HEK293 (cell line): ENCODE data around the gene RRP15.

ENCODE experiments used
- FEZF1 ChIP-seq: fragments of 450-650 bp; formaldehyde crosslinking; IDR thresholded peaks from 2 replicates; pipeline ENCODE4 v1.5.1; 2016; ENCODE audit warnings: missing biosample characterization, missing genetic modification characterization
- GLI2 ChIP-seq: fragments of 450-650 bp; formaldehyde crosslinking; IDR thresholded peaks from 2 replicates; pipeline ENCODE4; 2017; ENCODE audit warnings: missing biosample characterization, missing genetic modification characterization, low read depth, borderline replicate concordance
- GLIS1 ChIP-seq: fragments of 450-650 bp; formaldehyde crosslinking; IDR thresholded peaks from 2 replicates; pipeline ENCODE4 v1.5.1; 2016; ENCODE audit warnings: missing biosample characterization, missing genetic modification characterization
- TCF7L2 ChIP-seq: IDR thresholded peaks from 2 replicates; pipeline ENCODE4 v1.6.1; 2011; ENCODE audit warnings: low read depth, mild to moderate bottlenecking, inconsistent platforms, low read length, moderate library complexity, borderline replicate concordance
- TRIM28 ChIP-seq: IDR thresholded peaks from 2 replicates; pipeline ENCODE4 v1.6.1; 2011; ENCODE audit warnings: low read length, control low read depth, borderline replicate concordance
- YY1 ChIP-seq: fragments of 450-650 bp; formaldehyde crosslinking; IDR thresholded peaks from 2 replicates; pipeline ENCODE4 v1.5.1; 2018; ENCODE audit warnings: missing biosample characterization, missing genetic modification characterization
- ZFP3 ChIP-seq: fragments of 450-650 bp; formaldehyde crosslinking; IDR thresholded peaks from 2 replicates; pipeline ENCODE4 v1.5.1; 2016; ENCODE audit warnings: low read depth, missing biosample characterization, missing genetic modification characterization
- ZFP69B ChIP-seq: fragments of 450-650 bp; formaldehyde crosslinking; IDR thresholded peaks from 2 replicates; pipeline ENCODE4 v1.5.1; 2016; ENCODE audit warnings: missing biosample characterization, missing genetic modification characterization
- ZNF10 ChIP-seq: fragments of 450-650 bp; formaldehyde crosslinking; IDR thresholded peaks from 2 replicates; pipeline ENCODE4 v1.5.1; 2017; ENCODE audit warnings: missing biosample characterization, missing genetic modification characterization
- ZNF155 ChIP-seq: fragments of 450-650 bp; formaldehyde crosslinking; IDR thresholded peaks from 2 replicates; pipeline ENCODE4 v1.5.1; 2016; ENCODE audit warnings: missing biosample characterization, missing genetic modification characterization
- ZNF174 ChIP-seq: fragments of 450-650 bp; formaldehyde crosslinking; IDR thresholded peaks from 2 replicates; pipeline ENCODE4 v1.5.0; 2017; ENCODE audit warnings: missing biosample characterization, mild to moderate bottlenecking, missing genetic modification characterization
- ZNF202 ChIP-seq: fragments of 450-650 bp; formaldehyde crosslinking; IDR thresholded peaks from 2 replicates; pipeline ENCODE4 v1.5.1; 2016; ENCODE audit warnings: missing biosample characterization, missing genetic modification characterization, borderline replicate concordance
- ZNF302 ChIP-seq: fragments of 450-650 bp; formaldehyde crosslinking; IDR thresholded peaks from 2 replicates; pipeline ENCODE4 v1.5.1; 2016; ENCODE audit warnings: missing biosample characterization, missing genetic modification characterization, low read depth
- ZNF311 ChIP-seq: fragments of 450-650 bp; formaldehyde crosslinking; IDR thresholded peaks from 2 replicates; pipeline ENCODE4 v1.5.1; 2017; ENCODE audit warnings: missing biosample characterization, missing genetic modification characterization, borderline replicate concordance
- ZNF335 ChIP-seq: fragments of 450-650 bp; formaldehyde crosslinking; conservative IDR thresholded peaks from 2 replicates; pipeline ENCODE4 v1.5.1; 2016; ENCODE audit warnings: missing biosample characterization, missing genetic modification characterization
- ZNF404 ChIP-seq: fragments of 450-650 bp; formaldehyde crosslinking; IDR thresholded peaks from 2 replicates; pipeline ENCODE4 v1.5.1; 2017; ENCODE audit warnings: missing biosample characterization, missing genetic modification characterization
- ZNF510 ChIP-seq: fragments of 450-650 bp; formaldehyde crosslinking; IDR thresholded peaks from 2 replicates; pipeline ENCODE4 v1.5.1; 2018; ENCODE audit warnings: mild to moderate bottlenecking, missing genetic modification characterization, missing biosample characterization; ENCODE audit not compliant: insufficient replicate concordance
- ZNF555 ChIP-seq: fragments of 450-650 bp; formaldehyde crosslinking; conservative IDR thresholded peaks from 2 replicates; pipeline ENCODE4 v1.5.1; 2017; ENCODE audit warnings: missing biosample characterization, mild to moderate bottlenecking, missing genetic modification characterization, inconsistent platforms
- ZNF558 ChIP-seq: fragments of 450-650 bp; formaldehyde crosslinking; IDR thresholded peaks from 2 replicates; pipeline ENCODE4 v1.5.1; 2016; ENCODE audit warnings: missing biosample characterization, missing genetic modification characterization
- ZNF585B ChIP-seq: fragments of 450-650 bp; formaldehyde crosslinking; IDR thresholded peaks from 2 replicates; pipeline ENCODE4 v1.5.1; 2016; ENCODE audit warnings: missing biosample characterization, missing genetic modification characterization
- ZNF596 ChIP-seq: fragments of 450-650 bp; IDR thresholded peaks from 2 replicates; pipeline ENCODE4 v1.5.0; 2018; ENCODE audit warnings: missing biosample characterization, mild to moderate bottlenecking, missing genetic modification characterization, moderate library complexity
- ZNF670 ChIP-seq: fragments of 450-650 bp; formaldehyde crosslinking; IDR thresholded peaks from 2 replicates; pipeline ENCODE4 v1.5.1; 2016; ENCODE audit warnings: missing biosample characterization, missing genetic modification characterization, low read depth
- ZNF677 ChIP-seq: fragments of 450-650 bp; IDR thresholded peaks from 2 replicates; pipeline ENCODE4 v1.5.0; 2018; ENCODE audit warnings: missing biosample characterization, mild to moderate bottlenecking, missing genetic modification characterization, moderate library complexity
- ZNF701 ChIP-seq: fragments of 450-650 bp; formaldehyde crosslinking; IDR thresholded peaks from 2 replicates; pipeline ENCODE4 v1.5.1; 2016; ENCODE audit warnings: missing biosample characterization, missing genetic modification characterization
- ZNF768 ChIP-seq: fragments of 450-650 bp; formaldehyde crosslinking; IDR thresholded peaks from 2 replicates; pipeline ENCODE4 v1.5.1; 2018; ENCODE audit warnings: missing biosample characterization, mild to moderate bottlenecking, missing genetic modification characterization
- ZNF777 ChIP-seq: fragments of 450-650 bp; formaldehyde crosslinking; IDR thresholded peaks from 2 replicates; pipeline ENCODE4 v1.5.1; 2017; ENCODE audit warnings: missing biosample characterization, missing genetic modification characterization, borderline replicate concordance
- ZNF791 ChIP-seq: fragments of 450-650 bp; formaldehyde crosslinking; IDR thresholded peaks from 2 replicates; pipeline ENCODE4 v1.5.1; 2016; ENCODE audit warnings: missing biosample characterization, missing genetic modification characterization
- ZNF830 ChIP-seq: fragments of 450-650 bp; IDR thresholded peaks from 2 replicates; pipeline ENCODE4 v1.5.0; 2018; ENCODE audit warnings: missing biosample characterization, missing genetic modification characterization, low read depth, mild to moderate bottlenecking, moderate library complexity
- ZNF837 ChIP-seq: fragments of 450-650 bp; formaldehyde crosslinking; IDR thresholded peaks from 2 replicates; pipeline ENCODE4 v1.5.1; 2016; ENCODE audit warnings: missing biosample characterization, missing genetic modification characterization
- ZSCAN18 ChIP-seq: fragments of 450-650 bp; formaldehyde crosslinking; IDR thresholded peaks from 2 replicates; pipeline ENCODE4 v1.5.1; 2016; ENCODE audit warnings: missing biosample characterization, missing genetic modification characterization
- TF ChIP-seq, protein P1 (sequence below): fragments of 450-650 bp; formaldehyde crosslinking; IDR thresholded peaks from 2 replicates; pipeline ENCODE4 v1.5.1; 2016; ENCODE audit warnings: missing biosample characterization, missing genetic modification characterization
- TF ChIP-seq, protein P2 (sequence below): fragments of 450-650 bp; formaldehyde crosslinking; IDR thresholded peaks from 2 replicates; pipeline ENCODE4; 2016; ENCODE audit warnings: missing biosample characterization, missing genetic modification characterization
- TF ChIP-seq, protein P3 (sequence below): fragments of 450-650 bp; formaldehyde crosslinking; conservative IDR thresholded peaks from 2 replicates; pipeline ENCODE4 v1.5.1; 2016; ENCODE audit warnings: low read depth, missing biosample characterization, missing genetic modification characterization

Gene RRP15

GRCh38 chr1:218345673-218346390 is 60.7 kb downstream of the RRP15 start (continued):
- no peak for TF ChIP-seq TCF7L2
- TF ChIP-seq, protein P1, sequence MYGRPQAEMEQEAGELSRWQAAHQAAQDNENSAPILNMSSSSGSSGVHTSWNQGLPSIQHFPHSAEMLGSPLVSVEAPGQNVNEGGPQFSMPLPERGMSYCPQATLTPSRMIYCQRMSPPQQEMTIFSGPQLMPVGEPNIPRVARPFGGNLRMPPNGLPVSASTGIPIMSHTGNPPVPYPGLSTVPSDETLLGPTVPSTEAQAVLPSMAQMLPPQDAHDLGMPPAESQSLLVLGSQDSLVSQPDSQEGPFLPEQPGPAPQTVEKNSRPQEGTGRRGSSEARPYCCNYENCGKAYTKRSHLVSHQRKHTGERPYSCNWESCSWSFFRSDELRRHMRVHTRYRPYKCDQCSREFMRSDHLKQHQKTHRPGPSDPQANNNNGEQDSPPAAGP (tag by site-specific recombination): 0 out of 2 replicates have a peak, but pooled peaks have one; percentile 51
- TF ChIP-seq ZNF701 (tag by site-specific recombination): no peak
- no peak for TF ChIP-seq ZNF777 (tag by site-specific recombination)
- no peak for TF ChIP-seq ZNF558 (tag by site-specific recombination)
- no peak for TF ChIP-seq ZNF174 (tag by site-specific recombination)
- TF ChIP-seq ZNF555 (tag by site-specific recombination): no peak
- TF ChIP-seq ZNF585B (tag by site-specific recombination): no peak
- no peak for TF ChIP-seq ZNF510 (tag by site-specific recombination)
- TF ChIP-seq ZNF335 (tag by site-specific recombination): peak; percentile 43; the same call in 1 of the 2 replicates
- TF ChIP-seq ZNF768: peak; percentile 38; the same call in 1 of the 2 replicates
- TF ChIP-seq FEZF1: 0 out of 2 replicates have a peak, but pooled peaks have one; percentile 7
- no peak for TF ChIP-seq ZNF596
- TF ChIP-seq ZFP3 (tag by site-specific recombination): no peak
- no peak for TF ChIP-seq ZNF791
- no peak for TF ChIP-seq ZNF311 (tag by site-specific recombination)
- no peak for TF ChIP-seq ZNF302 (tag by site-specific recombination)
- TF ChIP-seq, protein P2, sequence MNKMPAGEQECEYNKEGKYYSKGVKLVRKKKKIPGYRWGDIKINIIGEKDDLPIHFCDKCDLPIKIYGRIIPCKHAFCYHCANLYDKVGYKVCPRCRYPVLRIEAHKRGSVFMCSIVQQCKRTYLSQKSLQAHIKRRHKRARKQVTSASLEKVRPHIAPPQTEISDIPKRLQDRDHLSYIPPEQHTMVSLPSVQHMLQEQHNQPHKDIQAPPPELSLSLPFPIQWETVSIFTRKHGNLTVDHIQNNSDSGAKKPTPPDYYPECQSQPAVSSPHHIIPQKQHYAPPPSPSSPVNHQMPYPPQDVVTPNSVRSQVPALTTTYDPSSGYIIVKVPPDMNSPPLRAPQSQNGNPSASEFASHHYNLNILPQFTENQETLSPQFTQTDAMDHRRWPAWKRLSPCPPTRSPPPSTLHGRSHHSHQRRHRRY (tag by site-specific recombination): no peak
- no peak for TF ChIP-seq ZNF677 (tag by site-specific recombination)
- no peak for TF ChIP-seq ZNF155 (tag by site-specific recombination)
- TF ChIP-seq YY1 (tag by site-specific recombination): no peak
- TF ChIP-seq GLI2 (tag by site-specific recombination): no peak
- TF ChIP-seq, protein P3, sequence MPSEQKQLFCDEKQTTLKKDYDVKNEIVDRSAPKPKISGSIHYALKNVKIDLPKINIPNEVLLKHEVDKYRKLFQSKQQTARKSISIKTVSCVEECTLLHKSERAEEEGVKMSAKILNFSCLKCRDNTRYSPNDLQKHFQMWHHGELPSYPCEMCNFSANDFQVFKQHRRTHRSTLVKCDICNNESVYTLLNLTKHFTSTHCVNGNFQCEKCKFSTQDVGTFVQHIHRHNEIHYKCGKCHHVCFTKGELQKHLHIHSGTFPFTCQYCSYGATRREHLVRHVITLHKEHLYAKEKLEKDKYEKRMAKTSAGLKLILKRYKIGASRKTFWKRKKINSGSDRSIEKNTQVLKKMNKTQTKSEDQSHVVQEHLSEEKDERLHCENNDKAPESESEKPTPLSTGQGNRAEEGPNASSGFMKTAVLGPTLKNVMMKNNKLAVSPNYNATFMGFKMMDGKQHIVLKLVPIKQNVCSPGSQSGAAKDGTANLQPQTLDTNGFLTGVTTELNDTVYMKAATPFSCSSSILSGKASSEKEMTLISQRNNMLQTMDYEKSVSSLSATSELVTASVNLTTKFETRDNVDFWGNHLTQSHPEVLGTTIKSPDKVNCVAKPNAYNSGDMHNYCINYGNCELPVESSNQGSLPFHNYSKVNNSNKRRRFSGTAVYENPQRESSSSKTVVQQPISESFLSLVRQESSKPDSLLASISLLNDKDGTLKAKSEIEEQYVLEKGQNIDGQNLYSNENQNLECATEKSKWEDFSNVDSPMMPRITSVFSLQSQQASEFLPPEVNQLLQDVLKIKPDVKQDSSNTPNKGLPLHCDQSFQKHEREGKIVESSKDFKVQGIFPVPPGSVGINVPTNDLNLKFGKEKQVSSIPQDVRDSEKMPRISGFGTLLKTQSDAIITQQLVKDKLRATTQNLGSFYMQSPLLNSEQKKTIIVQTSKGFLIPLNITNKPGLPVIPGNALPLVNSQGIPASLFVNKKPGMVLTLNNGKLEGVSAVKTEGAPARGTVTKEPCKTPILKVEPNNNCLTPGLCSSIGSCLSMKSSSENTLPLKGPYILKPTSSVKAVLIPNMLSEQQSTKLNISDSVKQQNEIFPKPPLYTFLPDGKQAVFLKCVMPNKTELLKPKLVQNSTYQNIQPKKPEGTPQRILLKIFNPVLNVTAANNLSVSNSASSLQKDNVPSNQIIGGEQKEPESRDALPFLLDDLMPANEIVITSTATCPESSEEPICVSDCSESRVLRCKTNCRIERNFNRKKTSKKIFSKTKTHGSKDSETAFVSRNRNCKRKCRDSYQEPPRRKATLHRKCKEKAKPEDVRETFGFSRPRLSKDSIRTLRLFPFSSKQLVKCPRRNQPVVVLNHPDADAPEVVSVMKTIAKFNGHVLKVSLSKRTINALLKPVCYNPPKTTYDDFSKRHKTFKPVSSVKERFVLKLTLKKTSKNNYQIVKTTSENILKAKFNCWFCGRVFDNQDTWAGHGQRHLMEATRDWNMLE (tag by site-specific recombination): no peak
- TF ChIP-seq TRIM28: 0 out of 2 replicates have a peak, but pooled peaks have one; percentile 5
- TF ChIP-seq ZNF404 (tag by site-specific recombination): no peak
- 0 out of 2 replicates have a peak, but pooled peaks have one; percentile 7 for TF ChIP-seq ZNF10 (tag by site-specific recombination)
- no peak; the same call in 1 of the 2 replicates for TF ChIP-seq ZNF837
- TF ChIP-seq ZNF830 (tag by site-specific recombination): no peak
- no peak for TF ChIP-seq ZNF202 (tag by site-specific recombination)
- peak; percentile 48; the same call in 1 of the 2 replicates for TF ChIP-seq ZSCAN18 (tag by site-specific recombination)
- TF ChIP-seq ZNF670 (tag by site-specific recombination): no peak
- 0 out of 2 replicates have a peak, but pooled peaks have one; percentile 11 for TF ChIP-seq ZFP69B (tag by site-specific recombination)
- TF ChIP-seq GLIS1 (tag by site-specific recombination): peak; percentile 72
